HL-60 (cell line): ENCODE results near the gene FAM200B.

Experiments
- DNase-seq, 2 experiments: peaks; one replicate each; pipeline ENCODE4 v3.0.0-alpha.2; 2010 to 2020; ENCODE audit warnings: low read depth in 1 of 2, low spot score in 1 of 2
- H3K27ac ChIP-seq: fragments of 250-450 bp; sonication (Bioruptor Pico); replicated peaks from 2 replicates; pipeline ENCODE4 v1.5.1; 2020; ENCODE audit warnings: mild to moderate bottlenecking, moderate library complexity
- H3K27me3 ChIP-seq: fragments of 250-450 bp; sonication (Bioruptor Pico); 2 replicates; pipeline ENCODE4 v1.5.1; 2021; ENCODE audit warnings: mild to moderate bottlenecking, moderate library complexity; ENCODE audit not compliant: insufficient read depth, poor library complexity, severe bottlenecking
- H3K4me3 ChIP-seq: replicated peaks from 2 replicates; pipeline ENCODE4 v1.5.1; 2011; ENCODE audit warnings: mild to moderate bottlenecking, control low read depth, low read length; ENCODE audit not compliant: insufficient read depth
- CTCF ChIP-seq: IDR thresholded peaks from one replicate; pipeline ENCODE4 v1.5.1; 2011; ENCODE audit warnings: low read length, control low read depth, inconsistent platforms; ENCODE audit not compliant: insufficient read depth
- GABPA ChIP-seq: IDR thresholded peaks from 2 replicates; pipeline ENCODE4 v1.6.1; 2012; ENCODE audit warnings: low read depth
- POLR2AphosphoS5 ChIP-seq: IDR thresholded peaks from 2 replicates; pipeline ENCODE4 v1.6.1; 2012; ENCODE audit warnings: low read depth
- SPI1 ChIP-seq: IDR thresholded peaks from 2 replicates; pipeline ENCODE4 v1.6.1; 2012; ENCODE audit warnings: low read depth, mild to moderate bottlenecking, borderline replicate concordance
- TF ChIP-seq, protein P1 (sequence below): IDR thresholded peaks from 2 replicates; pipeline ENCODE4 v1.6.1; 2012; ENCODE audit warnings: low read depth; ENCODE audit not compliant: insufficient replicate concordance

The FAM200B gene

DNA sequence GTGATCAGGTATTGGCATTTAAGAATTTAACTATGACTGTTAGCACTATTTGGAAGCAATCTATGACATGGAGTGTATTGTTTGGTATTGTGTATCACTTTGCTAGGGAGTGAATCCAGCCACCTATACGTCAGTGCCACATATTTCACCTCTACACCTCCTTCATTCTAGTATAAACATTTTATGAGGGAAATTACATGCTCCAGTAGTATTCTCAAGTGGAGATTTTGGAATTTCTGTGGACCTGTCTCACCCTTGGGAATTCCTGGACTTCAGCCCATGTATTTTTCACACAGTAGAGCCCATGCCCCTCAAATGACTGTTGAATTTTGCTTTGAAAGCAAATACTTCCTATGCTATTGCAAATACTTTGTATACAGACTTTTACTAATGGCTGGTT lies 32.5 kb downstream of the FAM200B start:
- H3K4me3 ChIP-seq, result no peak overlapping the region
- no peak for DNase-seq
- TF ChIP-seq CTCF (no peak), GABPA (no peak), POLR2AphosphoS5 (no peak), SPI1 (no peak)
- TF ChIP-seq, protein P1, sequence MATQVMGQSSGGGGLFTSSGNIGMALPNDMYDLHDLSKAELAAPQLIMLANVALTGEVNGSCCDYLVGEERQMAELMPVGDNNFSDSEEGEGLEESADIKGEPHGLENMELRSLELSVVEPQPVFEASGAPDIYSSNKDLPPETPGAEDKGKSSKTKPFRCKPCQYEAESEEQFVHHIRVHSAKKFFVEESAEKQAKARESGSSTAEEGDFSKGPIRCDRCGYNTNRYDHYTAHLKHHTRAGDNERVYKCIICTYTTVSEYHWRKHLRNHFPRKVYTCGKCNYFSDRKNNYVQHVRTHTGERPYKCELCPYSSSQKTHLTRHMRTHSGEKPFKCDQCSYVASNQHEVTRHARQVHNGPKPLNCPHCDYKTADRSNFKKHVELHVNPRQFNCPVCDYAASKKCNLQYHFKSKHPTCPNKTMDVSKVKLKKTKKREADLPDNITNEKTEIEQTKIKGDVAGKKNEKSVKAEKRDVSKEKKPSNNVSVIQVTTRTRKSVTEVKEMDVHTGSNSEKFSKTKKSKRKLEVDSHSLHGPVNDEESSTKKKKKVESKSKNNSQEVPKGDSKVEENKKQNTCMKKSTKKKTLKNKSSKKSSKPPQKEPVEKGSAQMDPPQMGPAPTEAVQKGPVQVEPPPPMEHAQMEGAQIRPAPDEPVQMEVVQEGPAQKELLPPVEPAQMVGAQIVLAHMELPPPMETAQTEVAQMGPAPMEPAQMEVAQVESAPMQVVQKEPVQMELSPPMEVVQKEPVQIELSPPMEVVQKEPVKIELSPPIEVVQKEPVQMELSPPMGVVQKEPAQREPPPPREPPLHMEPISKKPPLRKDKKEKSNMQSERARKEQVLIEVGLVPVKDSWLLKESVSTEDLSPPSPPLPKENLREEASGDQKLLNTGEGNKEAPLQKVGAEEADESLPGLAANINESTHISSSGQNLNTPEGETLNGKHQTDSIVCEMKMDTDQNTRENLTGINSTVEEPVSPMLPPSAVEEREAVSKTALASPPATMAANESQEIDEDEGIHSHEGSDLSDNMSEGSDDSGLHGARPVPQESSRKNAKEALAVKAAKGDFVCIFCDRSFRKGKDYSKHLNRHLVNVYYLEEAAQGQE, result no peak

GRCh38 chr4:15714646-15715435 lies 33.2 kb downstream of the FAM200B start:
- Histone ChIP-seq H3K4me3 (no peak overlapping the region), H3K27ac (no peak overlapping the region), H3K27me3 (no peaks in the 10 kb centered on the region)
- TF ChIP-seq CTCF, result no peak
- TF ChIP-seq POLR2AphosphoS5, result no peak
- TF ChIP-seq SPI1, result no peak
- TF ChIP-seq, protein P1, result no peak
- TF ChIP-seq GABPA, result no peak
- DNase-seq, result no peak

More for the DNA sequence above, 32.5 kb downstream of the FAM200B start:
- Histone ChIP-seq H3K27ac (no peak overlapping the region), H3K27me3 (no peaks in the 10 kb centered on the region)

DNA sequence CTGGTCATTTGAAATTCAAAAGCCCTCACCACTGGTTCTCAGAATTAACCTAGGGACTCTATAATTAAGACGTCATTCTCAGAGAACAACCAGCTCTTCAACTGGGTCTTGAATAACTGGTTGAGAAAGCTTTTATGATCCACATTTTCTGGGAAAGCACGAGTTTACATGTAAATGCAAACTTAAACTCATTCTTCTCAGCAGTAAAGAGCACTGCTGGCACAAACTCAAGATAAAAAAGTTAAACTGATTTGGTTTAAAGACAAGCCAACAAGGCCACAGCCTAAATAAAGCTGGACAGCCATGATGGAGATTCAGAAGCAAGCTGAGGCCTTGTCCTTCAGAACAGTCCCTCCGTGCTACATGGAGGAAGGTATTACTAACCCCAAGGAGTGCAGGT lies 34.5 kb downstream of the FAM200B start:
- DNase-seq, result no peak
- no peak overlapping the region for H3K4me3 ChIP-seq
- TF ChIP-seq GABPA (no peak), POLR2AphosphoS5 (no peak), SPI1 (no peak), CTCF (no peak)
- TF ChIP-seq, protein P1, result no peak

More for the DNA sequence above, 34.5 kb downstream of the FAM200B start:
- Histone ChIP-seq H3K27ac (no peak overlapping the region), H3K27me3 (no peaks in the 10 kb centered on the region)
